ENCODE data around the gene KIAA1614.

DNA sequence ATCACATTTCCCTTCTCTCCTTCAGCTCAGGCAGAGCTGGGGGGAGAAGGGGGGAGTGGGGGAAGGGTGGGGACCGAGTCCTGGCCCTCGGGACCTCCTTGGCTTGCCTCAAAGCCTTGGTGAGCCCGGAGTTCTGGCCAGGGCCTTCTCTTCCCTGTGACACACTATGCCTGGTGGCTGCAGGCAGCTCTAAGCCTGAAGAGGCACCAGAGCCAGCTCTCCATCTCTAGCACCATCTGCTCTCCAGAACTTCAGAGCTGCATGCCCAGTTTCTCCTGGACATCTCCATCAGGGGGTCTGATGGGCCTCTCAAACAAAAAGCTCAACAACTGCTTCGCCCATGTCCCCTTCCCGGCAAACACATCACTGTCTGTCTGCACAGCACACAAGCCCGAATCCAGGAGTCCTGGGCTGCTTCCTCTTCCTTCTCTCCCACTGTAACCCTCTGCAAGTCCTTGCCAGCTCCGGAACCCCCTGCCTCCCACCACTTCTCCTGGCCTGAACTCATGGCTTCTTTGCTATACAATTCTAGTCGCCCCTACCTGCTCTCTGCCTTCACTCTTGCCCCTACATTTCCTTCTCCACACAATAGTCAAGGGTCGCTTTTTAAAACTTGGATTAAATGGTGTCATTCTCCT, 26.5 kb downstream of the KIAA1614 start:
- TF ChIP-seq, protein P1, sequence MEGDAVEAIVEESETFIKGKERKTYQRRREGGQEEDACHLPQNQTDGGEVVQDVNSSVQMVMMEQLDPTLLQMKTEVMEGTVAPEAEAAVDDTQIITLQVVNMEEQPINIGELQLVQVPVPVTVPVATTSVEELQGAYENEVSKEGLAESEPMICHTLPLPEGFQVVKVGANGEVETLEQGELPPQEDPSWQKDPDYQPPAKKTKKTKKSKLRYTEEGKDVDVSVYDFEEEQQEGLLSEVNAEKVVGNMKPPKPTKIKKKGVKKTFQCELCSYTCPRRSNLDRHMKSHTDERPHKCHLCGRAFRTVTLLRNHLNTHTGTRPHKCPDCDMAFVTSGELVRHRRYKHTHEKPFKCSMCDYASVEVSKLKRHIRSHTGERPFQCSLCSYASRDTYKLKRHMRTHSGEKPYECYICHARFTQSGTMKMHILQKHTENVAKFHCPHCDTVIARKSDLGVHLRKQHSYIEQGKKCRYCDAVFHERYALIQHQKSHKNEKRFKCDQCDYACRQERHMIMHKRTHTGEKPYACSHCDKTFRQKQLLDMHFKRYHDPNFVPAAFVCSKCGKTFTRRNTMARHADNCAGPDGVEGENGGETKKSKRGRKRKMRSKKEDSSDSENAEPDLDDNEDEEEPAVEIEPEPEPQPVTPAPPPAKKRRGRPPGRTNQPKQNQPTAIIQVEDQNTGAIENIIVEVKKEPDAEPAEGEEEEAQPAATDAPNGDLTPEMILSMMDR (IDR thresholded peaks at IDR 0.05), result no peak
- no peak for TF ChIP-seq POLR2A (IDR thresholded peaks at IDR 0.05)
